Measurements from ENCODE around the gene SIAH3.

DNA sequence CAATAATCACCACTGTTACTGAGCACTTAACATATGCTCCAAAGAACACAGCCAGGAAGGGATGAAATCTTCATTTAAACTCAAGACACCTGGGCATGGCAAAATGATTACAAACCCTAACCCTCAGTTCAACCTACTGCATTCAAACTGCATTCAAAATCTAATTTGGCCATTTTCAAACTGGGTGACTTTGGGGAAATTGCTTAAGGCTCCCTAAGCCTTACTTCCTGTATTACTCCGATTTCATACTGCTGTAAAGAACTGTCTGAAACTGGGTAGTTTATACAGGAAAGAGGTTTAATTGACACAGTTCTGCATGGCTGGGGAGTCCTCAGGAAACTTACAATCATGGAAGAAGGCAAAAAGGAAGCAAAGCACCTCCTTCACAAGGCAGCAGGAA is 99.0 kb downstream of the SIAH3 start:
- TF ChIP-seq ARNTL (CRISPR knock-in tag; IDR thresholded peaks at IDR 0.05; ENCODE audit: borderline replicate concordance, low read depth) (no peak), ZFP3 (CRISPR knock-in tag; IDR thresholded peaks at IDR 0.05) (no peak), SNAI2 (CRISPR knock-in tag; IDR thresholded peaks at IDR 0.05) (no peak)
